Hematopoietic multipotent progenitor cell (in vitro differentiated cells): ENCODE results near the gene LRBA. TPM values are rescaled to one million over a fixed set of nuclear protein-coding genes. Genes with fewer than 3 reads are reported as not detected.
A peak's percentile ranks its signal among the peaks of the same experiment; 100 is the strongest.
"Not testable (repeated sequence)": the region's sequence is repeated elsewhere in the genome, so short reads cannot be mapped to it uniquely, and the experiment has no call there.

Experiments used
- DNase-seq, 3 donors: peaks; one replicate each; pipeline ENCODE4 v3.0.0-alpha.2; 2011 to 2015; ENCODE audit warnings: low read depth in 2 of 3, low spot score in 2 of 3
- total RNA-seq: library from RNA; depleted of rRNA; stranded (reverse); fragments of >200 nt; gene quantifications from one replicate; pipeline ENCODE4 v1.2.3, GENCODE V29; 2012

The LRBA gene
- total RNA-seq, 1 donor, result 219 TPM

GRCh38 chr4:150746156-150746555 is 268.9 kb downstream of the LRBA start:
- DNase-seq, result no peak

DNA sequence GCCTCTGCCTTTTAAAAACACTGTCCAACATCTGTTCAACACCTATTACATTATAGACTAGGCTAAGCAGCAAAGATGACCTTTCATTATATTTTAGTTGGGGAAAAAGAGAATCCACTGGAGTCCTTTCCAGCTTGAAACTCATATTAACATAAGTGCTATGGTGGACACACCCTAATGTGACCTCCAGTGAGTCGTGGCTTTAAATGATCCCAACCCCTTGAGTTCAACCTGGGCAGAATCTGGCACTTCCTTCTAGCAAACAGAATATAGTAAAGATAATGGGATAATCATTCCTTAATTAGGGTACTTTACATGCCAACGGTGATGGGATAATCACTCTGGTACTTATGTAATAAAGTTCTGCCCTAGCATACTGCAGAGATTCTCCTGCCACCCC is 270.5 kb downstream of the LRBA start:
- no peak for DNase-seq

DNA sequence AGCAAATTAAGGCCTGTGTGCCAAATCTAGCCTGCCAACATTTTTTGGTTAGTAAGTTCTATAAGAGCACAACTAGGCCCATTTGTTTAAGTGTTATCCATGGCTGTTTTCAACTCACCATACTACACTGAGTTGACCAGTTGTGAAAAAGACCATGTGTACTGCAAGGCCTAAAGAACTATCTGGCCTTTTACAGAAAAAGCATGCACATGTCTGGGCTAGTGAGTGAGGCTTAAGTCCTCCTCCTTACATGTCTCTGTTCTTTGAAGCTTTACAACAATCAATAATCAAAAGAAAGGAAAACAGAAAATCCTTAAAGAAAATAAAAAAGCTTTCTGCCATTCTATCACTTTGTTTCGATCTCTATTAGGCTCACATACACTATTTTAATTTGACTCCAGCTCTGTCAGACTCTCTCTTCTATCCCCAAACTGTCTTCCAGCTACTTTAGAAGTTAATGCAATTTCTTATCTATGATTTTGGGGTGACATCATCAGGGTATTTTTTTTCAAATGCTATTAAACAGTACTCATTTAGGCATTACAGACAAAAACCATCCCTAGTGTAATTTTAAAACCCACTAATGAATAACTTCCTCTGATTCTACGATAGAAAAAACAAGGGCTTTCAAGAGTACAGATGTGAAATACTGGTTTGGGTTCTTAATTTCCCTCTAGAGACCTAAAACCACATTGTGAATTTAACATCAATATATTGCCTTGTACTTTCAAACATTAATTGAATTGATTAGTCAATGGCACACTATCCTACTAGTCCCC is 271.3 kb downstream of the LRBA start:
- no peak for DNase-seq

DNA sequence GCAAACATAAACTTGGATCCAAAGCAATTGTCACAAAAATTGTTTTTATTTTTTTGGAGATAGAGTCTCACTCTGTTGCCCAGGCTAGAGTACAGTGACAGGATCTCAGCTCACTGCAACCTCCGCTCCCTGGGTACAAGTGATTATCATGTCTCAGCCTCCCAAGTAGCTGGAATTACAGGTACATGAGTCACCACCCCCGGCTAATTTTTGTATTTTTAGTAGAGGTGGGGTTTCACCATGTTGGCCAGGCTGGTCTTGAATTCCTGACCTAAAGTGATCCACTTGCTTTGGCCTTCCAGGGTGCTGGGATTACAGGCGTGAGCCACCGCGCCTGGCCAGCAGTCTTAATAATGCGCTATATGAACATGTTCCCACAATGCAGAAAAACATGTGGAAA is 272.2 kb downstream of the LRBA start:
- not testable (repeated sequence) for DNase-seq

GRCh38 chr4:150739591-150739990 is 275.5 kb downstream of the LRBA start:
- DNase-seq, result no peak

- no peak for DNase-seq
Observed at GRCh38 chr4:150725957-150726523, 289.0 kb downstream of the LRBA start.

DNA sequence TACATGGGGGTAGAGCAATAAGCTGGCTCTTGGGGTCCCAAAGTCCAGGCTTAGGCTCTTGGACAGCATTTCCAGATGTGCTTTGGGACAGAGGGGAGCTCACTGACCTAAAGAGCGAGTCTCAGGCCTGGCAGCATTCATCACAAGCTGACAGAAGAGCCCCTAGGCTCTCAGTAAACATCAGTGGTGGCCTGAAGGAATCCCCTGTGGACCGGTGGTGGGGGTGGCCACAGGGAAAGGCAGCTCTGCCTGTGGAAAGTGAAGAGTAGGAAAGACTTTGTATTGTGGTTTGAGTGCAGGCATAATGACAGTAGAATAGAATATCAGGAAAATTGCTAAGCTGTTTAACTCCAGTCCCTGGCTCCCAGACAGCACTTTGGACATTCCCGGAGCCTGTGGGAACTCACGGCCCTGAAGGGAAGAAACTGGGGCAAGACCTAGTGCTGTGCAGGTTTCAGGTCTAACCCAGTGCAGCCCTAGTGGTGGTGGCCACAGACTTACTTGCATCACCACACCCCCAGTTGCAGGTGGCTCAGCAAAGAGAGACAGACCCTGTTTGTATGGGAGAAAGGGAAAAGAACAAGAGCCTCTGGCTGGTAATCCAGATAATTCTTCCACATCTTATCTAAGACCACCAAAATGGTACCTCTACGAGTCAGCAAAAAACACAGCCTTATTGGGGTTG is 291.2 kb downstream of the LRBA start:
- no peak for DNase-seq

DNA sequence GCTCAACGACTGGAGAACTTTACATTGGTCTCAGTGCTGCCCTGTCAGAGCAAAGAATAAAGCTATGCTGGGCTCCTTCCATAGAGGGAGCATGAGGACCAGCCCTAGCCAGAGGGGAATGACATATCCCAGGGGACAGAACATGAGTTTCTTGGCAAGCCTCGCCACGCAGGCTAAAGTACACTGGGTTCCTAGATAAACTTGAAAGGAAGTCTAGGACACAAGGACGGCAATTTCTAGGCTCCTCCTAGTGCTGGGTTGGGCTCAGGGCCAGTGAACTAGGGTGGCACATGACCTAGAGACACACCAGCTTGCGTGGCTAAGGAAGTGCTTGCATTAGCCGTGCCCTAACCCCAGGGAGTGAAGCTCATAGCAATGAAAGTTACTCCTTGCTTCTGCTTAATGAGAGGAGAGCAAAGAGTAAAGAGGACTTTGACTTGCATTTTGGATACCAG is 292.1 kb downstream of the LRBA start:
- peak in 2 of 3 donors; percentile 4 to 40 for DNase-seq

- no peak for DNase-seq
Observed at GRCh38 chr4:150720973-150721518, 294.0 kb downstream of the LRBA start.

DNA sequence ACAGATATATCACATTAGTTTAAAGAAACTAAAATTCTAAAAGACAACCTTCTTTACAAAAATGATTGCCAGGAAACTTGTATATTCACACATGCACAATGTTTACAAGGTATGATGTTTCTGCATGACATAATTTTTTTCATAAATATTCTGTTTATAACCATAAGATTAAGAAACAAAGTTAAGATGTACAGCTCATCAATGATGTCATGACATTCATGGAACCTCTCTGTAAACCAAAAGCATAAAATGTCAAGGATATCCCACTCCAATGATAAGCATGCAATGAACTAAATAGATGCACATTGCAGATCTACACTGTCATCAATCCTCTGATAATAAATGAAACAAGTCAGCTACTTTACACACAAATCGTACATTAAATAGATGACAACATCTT is 297.1 kb downstream of the LRBA start:
- no peak for DNase-seq

DNA sequence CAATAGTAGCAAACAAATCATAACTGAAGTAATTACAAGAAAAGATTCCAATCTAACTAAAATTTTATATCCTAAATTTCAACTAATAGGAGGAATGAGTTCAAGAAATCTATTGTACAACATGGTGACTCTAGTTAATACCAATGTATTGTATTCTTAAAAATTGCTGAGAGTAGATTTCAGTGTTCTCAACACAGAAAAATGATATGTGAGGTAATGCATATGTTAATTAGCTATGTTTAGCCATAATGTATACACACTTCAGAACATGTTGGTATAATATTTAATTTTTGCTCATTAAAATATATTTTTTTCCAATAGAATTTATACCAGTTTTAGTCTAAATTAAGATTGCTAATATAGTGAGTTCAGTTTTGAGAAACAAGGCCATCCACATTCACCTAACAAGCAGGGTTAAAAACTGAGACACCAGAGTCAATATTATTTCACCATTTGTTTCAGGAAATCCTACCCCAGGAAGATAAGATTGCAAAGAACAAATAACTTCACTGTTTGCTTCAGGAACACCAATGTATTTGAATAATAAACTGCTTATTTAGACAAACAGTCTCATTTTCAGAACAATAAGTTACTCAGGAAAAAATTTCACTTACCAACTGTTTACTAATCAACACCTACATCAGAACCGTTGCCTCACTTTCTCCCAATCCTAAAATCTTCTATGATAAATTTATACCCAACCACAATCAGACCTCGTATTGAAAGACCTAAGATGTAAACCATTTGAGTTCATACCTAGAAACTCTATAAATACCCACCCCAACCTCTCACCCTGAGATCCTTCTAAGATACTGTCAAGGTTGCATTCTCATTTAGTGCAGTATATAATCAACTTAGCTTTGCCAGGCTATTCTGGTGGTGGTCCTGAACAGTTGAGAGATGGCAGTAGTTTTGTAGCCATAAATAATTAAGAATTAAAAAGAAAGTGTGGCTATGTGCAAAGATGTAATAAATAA is 300.3 kb downstream of the LRBA start:
- DNase-seq, result no peak

GRCh38 chr4:150713251-150713650 is 301.8 kb downstream of the LRBA start:
- no peak for DNase-seq

DNA sequence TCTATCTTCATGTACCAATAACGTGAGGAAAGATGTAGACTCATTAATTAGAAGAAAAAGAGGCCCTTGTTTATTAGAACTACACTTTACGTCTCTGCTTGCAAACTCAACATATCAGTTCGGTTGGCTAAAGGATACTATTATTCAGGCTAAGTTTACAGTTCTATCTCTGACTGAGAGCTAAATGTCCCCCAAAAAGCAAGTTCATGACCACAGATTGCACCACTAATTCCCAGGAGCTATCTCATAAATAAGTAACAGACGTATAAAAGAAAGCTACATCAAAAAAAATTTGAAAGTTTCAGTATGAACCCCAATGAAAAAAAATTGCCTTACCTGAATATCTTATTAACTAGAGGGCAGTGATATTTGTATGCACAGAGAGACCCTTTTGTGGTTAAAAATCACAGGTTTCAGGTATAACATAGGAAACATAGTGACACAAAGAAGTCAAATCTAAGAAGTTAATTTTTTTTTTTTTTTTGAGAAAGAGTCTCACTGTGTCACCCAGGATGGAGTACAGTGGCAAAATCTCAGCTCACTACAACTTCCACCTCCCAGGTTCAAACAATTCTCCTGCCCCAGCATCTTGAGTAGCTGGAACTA is 304.2 kb downstream of the LRBA start:
- DNase-seq, result no peak

DNA sequence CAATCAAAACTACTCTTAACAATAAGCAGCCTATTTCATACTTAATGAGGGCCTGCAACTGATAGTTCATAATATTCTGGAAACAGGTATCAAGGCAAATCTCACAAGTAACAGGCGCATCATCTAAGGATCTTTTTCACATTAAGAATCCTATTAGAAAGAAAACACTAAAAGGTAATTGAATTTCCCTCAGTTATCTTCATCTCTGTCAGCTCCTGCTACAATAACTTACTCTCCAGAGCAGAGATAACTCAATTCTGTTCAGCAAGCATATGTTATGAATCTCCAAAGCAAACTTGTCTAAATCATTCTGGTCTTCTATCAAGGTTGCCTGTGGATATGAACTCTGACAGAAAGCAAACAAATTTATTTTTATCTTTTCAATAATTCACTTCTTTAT is 307.1 kb downstream of the LRBA start:
- DNase-seq, result no peak

DNA sequence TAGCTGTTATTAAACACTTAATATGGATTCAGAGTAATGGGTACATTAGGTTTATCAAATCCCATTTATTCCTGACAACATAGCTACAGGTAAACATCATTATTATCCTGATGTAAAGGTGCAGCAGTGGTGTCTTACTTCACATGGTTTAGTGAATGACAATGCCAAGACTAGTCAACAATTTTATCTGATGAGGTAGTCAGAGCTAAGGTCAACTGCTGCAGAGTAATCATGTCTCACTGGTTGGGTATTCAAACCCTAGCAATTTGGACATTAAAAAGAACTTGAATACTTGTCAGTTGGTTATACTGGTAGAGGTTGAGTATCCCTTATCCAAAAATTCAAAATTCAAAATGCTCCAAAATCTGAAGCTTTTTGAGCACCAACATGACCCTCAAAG is 315.5 kb downstream of the LRBA start:
- no peak for DNase-seq

DNA sequence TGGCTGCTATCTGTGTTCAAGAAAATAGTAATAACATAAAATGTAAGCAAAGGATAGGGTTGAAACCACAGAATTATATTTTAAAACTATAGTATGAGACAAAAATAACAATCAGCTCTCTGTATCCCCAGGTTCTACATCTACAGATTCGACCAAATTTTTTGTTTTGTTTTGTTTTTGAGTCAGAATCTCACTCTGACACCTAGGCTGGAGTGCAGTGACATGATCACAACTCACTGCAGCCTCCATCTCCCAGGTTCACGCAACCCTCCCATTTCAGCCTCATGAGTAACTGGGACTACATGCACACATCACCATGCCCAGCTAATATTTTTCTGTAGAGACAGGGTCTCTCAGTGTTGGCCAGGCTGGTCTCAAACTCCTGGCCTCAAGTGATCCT is 319.9 kb downstream of the LRBA start:
- DNase-seq, result no peak

DNA sequence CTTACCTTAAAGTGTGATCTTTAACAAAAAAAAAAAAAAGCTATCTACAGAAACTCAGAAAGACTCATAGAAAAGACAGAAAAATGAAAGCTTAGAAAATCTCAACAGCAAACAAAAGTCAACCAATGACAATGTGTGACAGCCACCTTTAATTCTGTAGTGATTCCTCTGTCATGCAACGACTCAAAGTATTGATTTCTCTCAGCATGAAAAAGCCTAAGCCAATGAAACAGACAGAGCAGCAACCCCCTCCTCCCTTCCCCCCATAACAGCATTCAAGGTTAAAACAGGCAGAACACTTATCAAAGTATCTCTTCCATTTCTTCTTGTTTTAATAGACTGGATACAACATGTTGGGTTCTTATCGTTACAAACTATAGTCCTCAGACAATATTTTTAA is 320.6 kb downstream of the LRBA start:
- DNase-seq, result no peak

GRCh38 chr4:150683775-150684350 is 331.2 kb downstream of the LRBA start:
- DNase-seq, result no peak

GRCh38 chr4:150682126-150682525 is 333.0 kb downstream of the LRBA start:
- DNase-seq, result no peak

- no peak for DNase-seq
Observed at GRCh38 chr4:150681063-150681462, 334.0 kb downstream of the LRBA start.
